GM20000 (cell line): ENCODE measurements around the gene DACH1.

Experiments
- DNase-seq: peaks from one replicate; pipeline ENCODE4 v3.0.0; 2012; ENCODE audit warnings: low spot score
- CTCF ChIP-seq: IDR thresholded peaks from 2 replicates; pipeline ENCODE4 v1.5.1; 2012; ENCODE audit warnings: mild to moderate bottlenecking, control low read depth; ENCODE audit errors: extremely low read depth, missing control alignments

DACH1 gene

GRCh38 chr13:71758828-71759227 is 108.2 kb downstream of the DACH1 start:
- no peak for DNase-seq
- no peak for TF ChIP-seq CTCF

DNA sequence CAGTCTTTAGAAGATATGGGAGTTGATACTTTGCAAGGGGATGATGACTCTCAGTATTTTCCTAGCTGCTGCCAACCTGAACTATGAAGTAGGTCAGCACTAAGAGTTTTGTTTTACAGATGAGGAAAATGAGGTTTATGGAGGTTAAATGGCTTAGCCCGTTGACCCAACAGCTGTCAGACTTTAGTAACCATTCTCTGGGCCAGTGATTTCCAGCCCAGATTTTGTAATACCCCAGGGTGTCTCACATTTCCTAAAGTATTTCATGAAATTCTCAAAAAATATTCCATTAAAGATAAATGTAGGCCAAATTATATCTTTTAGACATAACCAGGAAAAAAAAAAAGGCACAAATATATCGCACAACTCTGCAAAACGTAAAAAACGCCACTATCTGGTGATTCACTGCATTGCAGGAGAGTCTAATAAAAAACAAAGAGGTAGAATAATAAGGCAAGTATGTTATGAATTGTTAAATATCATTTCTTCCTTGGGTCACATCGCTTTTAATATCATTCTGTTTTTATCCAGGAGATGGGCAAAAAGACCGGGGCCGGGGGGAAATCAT is 112.5 kb downstream of the DACH1 start:
- DNase-seq: no peak
- no peak for TF ChIP-seq CTCF

- TF ChIP-seq CTCF: no peak
- no peak for DNase-seq
These were observed 114.1 kb downstream of the DACH1 start for GRCh38 chr13:71752775-71753513.

GRCh38 chr13:71751073-71751472 is 115.9 kb downstream of the DACH1 start:
- no peak for DNase-seq
- TF ChIP-seq CTCF: no peak

DNA sequence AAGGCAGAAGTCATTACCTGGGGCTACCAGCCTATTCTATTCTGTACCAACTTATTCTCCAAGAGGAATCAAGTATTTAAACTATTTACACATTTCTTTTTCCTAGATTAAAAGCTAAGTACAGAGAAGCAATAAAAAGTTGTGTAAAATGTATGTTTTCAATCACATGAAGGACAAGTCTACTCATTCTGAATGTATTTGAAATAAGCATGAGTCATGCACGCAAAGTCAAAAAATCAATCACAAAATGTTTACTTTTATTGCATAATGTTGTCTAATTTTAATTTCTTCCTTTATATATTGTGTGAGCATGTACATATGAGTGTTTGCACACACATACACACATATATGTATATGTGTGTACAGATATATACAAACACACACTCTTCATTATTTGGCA is 136.7 kb downstream of the DACH1 start:
- TF ChIP-seq CTCF: no peak

DNA sequence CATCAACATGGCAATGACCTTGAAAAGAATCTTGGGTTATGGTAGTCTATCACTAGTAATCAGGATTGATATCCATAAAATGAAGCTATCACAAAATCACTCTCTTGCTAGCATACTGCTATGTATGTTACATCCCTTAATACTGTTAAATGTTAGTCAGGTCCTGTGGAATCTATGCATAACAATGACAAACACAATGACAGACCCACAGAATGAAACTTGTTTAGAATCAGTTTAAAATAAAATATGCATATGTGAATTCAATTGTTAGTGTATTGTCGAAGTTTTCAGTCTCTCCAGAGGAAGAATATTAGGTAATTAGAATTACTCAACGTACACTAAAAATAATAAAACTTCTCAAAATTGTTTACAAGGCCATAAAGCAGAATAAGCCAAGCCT is 137.6 kb downstream of the DACH1 start:
- TF ChIP-seq CTCF: no peak
- DNase-seq: no peak

More for the DNA sequence above, 136.7 kb downstream of the DACH1 start:
- DNase-seq: no peak

GRCh38 chr13:71727662-71728061 is 139.3 kb downstream of the DACH1 start:
- no peak for TF ChIP-seq CTCF
- no peak for DNase-seq
